GM12878 (cell line): ENCODE data around the gene LMF2.

Source experiments
- IKZF1 ChIP-seq: fragments of 450-650 bp; conservative IDR thresholded peaks from 2 replicates; pipeline ENCODE4 v1.6.1; 2017; ENCODE audit warnings: antibody characterized with exemption, mild to moderate bottlenecking
- POLR2A ChIP-seq: IDR thresholded peaks from 2 replicates; pipeline ENCODE4 v1.6.1; 2011; ENCODE audit warnings: low read depth, mild to moderate bottlenecking, low read length
- POLR2AphosphoS5 ChIP-seq: IDR thresholded peaks from 2 replicates; pipeline ENCODE4 v1.6.1; 2011; ENCODE audit warnings: mild to moderate bottlenecking, low read length, inconsistent platforms
- TF ChIP-seq, protein P1 (sequence below): fragments of 450-650 bp; IDR thresholded peaks from 2 replicates; pipeline ENCODE4 v1.6.1; 2018; ENCODE audit warnings: borderline replicate concordance, mild to moderate bottlenecking; ENCODE audit not compliant: partially characterized antibody
- TF ChIP-seq, protein P2 (sequence below), 3 experiments: IDR thresholded peaks in 2 of 3; conservative IDR thresholded peaks in 1 of 3; 2 replicates each; pipeline ENCODE4 v1.5.1; 2011; ENCODE audit warnings: low read depth in 3 of 3, low read length in 3 of 3, mild to moderate bottlenecking in 3 of 3, control low read depth in 2 of 3, moderate library complexity in 2 of 3, inconsistent platforms in 1 of 3, mixed read lengths in 1 of 3; ENCODE audit not compliant: control insufficient read depth in 2 of 3, insufficient read depth in 1 of 3; ENCODE audit errors: extremely low read depth in 1 of 3
- TF ChIP-seq, protein P3 (sequence below): IDR thresholded peaks from 2 replicates; pipeline ENCODE4 v1.6.1; 2011; ENCODE audit warnings: borderline replicate concordance, low read depth, mild to moderate bottlenecking, moderate library complexity, mixed read lengths, low read length; ENCODE audit not compliant: insufficient read depth; ENCODE audit errors: extremely low read length

DNA sequence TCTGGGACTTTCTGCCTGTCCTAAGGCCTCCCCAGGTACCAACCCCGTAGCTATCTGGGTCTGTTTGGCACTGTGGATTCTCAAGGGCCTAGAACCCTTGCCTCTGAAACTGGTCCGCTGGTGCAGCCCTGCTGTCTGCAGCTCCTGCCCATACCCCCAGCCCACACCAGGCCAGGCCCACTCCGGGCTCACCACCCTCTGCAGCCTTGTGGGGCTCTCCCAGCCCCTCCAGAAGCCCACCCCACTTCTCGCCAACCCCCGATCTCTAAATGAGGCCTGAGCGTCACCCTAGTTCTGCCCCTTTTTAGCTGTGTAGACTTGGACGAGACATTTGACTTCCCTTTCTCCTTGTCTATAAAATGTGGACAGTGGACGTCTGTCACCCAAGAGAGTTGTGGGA is 42.9 kb upstream of the LMF2 start:
- TF ChIP-seq POLR2A, result no peak
- TF ChIP-seq IKZF1, result no peak
- TF ChIP-seq, protein P1, sequence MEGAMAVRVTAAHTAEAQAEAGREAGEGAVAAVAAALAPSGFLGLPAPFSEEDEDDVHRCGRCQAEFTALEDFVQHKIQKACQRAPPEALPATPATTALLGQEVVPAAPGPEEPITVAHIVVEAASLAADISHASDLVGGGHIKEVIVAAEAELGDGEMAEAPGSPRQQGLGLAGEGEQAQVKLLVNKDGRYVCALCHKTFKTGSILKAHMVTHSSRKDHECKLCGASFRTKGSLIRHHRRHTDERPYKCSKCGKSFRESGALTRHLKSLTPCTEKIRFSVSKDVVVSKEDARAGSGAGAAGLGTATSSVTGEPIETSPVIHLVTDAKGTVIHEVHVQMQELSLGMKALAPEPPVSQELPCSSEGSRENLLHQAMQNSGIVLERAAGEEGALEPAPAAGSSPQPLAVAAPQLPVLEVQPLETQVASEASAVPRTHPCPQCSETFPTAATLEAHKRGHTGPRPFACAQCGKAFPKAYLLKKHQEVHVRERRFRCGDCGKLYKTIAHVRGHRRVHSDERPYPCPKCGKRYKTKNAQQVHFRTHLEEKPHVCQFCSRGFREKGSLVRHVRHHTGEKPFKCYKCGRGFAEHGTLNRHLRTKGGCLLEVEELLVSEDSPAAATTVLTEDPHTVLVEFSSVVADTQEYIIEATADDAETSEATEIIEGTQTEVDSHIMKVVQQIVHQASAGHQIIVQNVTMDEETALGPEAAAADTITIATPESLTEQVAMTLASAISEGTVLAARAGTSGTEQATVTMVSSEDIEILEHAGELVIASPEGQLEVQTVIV, result no peak
- no peak for TF ChIP-seq POLR2AphosphoS5
- TF ChIP-seq, protein P2, sequence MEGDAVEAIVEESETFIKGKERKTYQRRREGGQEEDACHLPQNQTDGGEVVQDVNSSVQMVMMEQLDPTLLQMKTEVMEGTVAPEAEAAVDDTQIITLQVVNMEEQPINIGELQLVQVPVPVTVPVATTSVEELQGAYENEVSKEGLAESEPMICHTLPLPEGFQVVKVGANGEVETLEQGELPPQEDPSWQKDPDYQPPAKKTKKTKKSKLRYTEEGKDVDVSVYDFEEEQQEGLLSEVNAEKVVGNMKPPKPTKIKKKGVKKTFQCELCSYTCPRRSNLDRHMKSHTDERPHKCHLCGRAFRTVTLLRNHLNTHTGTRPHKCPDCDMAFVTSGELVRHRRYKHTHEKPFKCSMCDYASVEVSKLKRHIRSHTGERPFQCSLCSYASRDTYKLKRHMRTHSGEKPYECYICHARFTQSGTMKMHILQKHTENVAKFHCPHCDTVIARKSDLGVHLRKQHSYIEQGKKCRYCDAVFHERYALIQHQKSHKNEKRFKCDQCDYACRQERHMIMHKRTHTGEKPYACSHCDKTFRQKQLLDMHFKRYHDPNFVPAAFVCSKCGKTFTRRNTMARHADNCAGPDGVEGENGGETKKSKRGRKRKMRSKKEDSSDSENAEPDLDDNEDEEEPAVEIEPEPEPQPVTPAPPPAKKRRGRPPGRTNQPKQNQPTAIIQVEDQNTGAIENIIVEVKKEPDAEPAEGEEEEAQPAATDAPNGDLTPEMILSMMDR (IDR thresholded peaks at IDR 0.05 in 2 of 3, conservative IDR thresholded peaks at IDR 0.05 in 1 of 3; ENCODE audit: control insufficient read depth in 2 of 3, extremely low read depth in 1 of 3, insufficient read depth in 1 of 3, low read depth in 3 of 3, low read length in 3 of 3), result no peak
- TF ChIP-seq, protein P3, sequence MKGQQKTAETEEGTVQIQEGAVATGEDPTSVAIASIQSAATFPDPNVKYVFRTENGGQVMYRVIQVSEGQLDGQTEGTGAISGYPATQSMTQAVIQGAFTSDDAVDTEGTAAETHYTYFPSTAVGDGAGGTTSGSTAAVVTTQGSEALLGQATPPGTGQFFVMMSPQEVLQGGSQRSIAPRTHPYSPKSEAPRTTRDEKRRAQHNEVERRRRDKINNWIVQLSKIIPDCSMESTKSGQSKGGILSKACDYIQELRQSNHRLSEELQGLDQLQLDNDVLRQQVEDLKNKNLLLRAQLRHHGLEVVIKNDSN, result no peak
